NCI-H1694 (cell line): ENCODE results near the gene AGBL4.
"Not testable (repeated sequence)": the region's sequence is repeated elsewhere in the genome, so short reads cannot be mapped to it uniquely, and the experiment has no call there.

Experiments used
- DNase-seq: peaks from one replicate; lab custom pipeline; 2025; lab: John Stamatoyannopoulos, UW

AGBL4 gene

DNA sequence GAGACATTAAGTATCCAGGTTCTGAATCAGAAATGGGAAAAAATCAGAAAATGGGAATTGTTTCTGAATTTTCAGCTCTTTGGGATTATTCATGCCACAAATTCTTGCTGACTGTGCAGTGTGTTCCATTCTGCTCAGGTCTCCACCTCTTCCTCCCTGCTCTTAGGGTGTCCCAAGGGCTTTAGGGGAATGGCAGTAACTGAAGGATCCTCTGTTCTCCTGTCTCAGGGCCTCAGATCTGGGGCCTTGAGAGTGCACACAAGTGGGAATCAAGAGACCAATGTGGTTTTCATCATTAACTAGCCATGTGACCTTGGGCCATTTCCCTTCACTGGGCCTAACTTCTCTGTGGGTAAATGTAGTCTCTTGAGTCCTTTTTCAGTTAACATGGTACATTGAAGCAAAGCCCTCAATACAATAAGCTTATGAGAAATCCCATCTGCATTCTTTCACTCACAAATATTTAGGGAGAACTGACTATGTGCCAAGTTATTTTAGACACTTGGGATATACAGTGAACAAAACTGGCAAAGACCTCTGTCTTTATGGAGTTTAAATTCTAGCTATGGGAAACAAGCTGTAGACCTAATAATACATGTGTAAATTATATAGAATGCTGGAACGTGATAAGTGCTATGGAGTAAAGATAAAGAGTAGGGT lies 1476.1 kb downstream of the AGBL4 start:
- DNase-seq: no peak

DNA sequence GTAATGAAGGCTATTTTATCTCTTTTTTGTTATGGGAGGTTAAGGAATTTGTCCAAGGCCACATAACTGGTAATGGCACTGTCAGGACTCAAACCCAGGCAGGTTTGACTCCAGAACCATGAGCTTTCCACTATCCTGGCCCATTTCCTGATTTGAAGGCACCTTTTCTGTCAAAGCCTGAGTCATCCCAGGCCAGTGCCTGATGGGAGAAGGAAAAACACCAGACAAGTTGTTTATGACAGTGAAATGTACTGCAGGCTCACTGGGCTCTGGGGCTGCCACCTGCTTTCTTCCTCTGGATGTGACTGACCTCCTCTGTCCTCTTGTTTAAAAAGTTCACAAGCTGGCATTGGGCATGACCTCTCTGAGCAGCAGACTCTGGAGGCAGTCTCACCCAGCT lies 1479.9 kb downstream of the AGBL4 start:
- no peak for DNase-seq

DNA sequence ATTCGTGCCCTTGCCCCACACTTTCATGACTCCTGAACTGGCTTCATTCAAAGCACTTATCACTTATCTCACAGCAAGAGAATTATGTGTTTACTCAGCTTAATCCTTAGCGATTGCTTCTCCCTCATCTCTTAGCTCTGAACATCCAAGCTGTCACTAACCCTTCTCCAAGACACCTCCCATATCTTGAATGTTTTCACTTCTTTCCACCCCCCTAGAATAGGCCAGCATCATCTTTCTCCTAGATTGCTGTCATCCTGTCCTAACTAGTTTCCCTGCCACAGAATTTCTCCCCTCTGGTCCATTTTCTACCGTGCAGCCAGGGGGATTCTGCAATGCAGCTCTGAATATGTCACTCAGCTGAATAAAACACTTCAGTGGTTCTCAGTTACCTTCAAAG lies 1483.2 kb downstream of the AGBL4 start:
- no peak for DNase-seq

DNA sequence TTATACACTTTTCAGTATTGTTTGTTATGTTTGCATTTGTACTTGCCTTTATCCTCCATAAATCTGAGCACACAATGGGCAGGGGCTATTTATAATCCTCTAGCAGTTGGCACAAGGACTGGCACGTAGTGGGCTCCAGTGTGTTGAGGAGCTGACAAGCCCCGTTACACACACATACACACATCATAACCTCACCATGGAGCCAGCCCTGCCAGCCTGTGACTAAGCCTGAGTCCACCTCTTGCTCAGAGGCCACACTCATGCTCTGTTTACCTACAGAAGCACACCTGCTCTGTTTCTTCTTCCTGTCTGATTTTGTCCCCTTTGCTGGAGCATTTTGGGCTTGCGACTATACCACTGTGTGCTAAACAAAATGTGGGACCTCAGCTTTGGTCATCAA lies 1487.3 kb downstream of the AGBL4 start:
- DNase-seq: no peak

DNA sequence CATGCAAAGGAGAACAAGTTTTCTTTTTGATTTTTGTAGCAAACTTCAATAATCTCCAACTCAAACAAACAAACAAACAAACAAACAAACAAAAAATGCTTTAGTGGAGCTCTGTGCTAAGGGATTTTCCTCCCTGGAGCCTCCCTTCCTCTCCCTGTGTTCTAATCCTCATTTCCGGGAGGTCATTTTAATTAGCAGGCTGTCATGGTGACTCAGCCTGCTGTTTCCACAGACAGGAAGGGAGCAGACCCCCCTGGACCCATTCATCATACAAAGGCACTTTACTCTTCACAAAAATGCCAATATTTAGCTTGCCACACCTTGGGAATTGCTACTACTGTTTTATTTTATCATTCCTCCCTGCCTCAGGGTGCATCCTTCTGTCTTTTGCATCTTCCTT lies 1490.8 kb downstream of the AGBL4 start:
- DNase-seq: no peak

DNA sequence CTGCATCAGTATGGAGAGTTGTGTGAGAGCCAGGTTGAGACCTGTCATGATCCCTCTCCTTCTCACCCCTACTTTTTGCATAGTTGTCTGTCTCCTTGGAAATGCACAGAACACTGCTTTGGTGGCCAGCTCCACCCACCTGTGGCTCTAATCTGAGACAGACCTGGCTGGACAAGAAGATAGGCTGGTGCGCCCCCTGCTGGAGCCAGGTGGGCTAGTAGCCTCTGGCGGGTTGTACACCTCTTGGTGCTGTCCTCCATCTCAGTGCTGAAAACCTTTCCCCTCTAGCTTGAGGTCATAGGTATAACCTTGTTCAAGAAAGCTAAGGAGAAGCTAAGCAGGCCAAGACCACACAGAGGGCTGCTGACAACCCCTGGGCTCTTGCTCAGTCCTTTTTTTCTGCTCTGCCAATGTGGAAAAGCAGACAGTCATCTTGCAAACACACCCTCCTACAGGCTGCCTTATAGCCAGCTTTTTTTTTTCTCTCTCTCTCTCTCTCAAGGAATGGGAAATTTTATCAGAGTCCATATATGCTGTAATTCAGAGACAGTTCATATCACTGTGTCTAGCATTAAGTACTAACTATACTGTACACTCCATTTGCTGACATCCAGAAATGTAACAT lies 1492.9 kb downstream of the AGBL4 start:
- DNase-seq: peak; percentile 67

GRCh38 chr1:48527051-48527450 lies 1496.7 kb downstream of the AGBL4 start:
- DNase-seq: no peak

- peak; percentile 87 for DNase-seq
Observed at GRCh38 chr1:48526008-48526710, 1497.6 kb downstream of the AGBL4 start.

DNA sequence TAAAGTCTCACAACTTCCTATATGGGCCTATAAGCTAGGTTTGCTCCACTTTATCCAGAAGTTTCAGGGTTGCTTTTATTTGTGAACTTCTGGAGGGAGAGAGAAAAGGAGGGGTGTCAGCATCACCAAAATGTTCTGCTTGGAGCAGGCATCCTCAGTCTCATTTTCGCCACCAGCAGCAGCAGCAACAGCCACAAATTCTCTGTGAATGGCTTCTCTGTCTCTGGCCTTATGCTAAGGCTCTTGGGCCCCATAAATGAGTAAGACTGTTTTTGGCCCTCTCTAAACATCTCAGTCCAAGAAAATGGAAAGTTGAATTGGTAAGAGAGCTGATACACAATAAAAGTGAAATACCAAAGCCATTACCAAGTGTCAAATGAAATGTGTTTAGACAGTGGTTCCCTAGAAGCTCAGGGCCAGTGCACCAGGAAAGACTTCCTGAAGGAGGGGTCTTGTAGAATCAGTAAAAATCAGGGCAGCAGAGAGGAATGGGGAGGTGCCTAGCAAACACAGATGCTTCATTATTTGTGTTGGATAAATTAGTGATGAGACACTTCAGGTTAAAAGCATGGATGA lies 1498.8 kb downstream of the AGBL4 start:
- DNase-seq: no peak

DNA sequence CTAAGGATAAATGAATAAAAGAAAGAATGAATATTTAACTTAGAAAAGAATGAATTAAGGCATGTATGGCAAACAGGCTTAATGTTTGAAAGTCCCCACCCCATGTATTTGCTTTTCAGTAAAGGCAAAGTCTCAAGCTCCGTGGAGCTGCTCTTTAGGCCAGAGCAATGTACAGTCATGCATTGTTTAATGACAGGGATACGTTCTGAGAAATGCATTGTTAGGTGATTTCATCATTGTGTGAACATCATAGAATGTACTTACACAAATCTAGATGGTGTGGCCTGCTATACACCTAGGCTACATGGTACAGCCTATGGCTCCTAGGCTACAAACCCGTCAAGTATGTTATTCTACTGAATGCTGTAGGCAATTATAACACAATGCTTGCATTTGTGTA lies 1500.2 kb downstream of the AGBL4 start:
- no peak for DNase-seq

DNA sequence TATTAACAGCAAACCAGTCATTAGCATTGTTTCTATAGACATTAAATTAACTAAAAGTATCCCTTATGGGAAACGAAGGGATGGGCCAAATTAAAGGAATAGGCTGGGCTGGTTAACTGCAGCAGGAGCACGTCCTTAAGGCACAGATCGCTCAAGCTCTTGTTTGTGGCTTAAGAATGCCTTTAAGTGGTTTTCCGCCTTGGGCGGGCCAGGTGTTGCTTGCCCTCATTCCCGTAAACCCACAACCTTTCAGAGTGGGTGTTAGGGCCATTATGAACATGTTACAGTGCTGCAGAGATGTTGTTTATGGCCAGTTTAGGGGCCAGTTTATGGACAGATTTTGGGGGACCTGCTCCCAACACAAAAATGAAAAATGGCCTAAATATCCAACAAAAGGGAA lies 1503.9 kb downstream of the AGBL4 start:
- DNase-seq: not testable (repeated sequence)

- DNase-seq: no peak
Observed at GRCh38 chr1:48506870-48507269, 1516.9 kb downstream of the AGBL4 start.

DNA sequence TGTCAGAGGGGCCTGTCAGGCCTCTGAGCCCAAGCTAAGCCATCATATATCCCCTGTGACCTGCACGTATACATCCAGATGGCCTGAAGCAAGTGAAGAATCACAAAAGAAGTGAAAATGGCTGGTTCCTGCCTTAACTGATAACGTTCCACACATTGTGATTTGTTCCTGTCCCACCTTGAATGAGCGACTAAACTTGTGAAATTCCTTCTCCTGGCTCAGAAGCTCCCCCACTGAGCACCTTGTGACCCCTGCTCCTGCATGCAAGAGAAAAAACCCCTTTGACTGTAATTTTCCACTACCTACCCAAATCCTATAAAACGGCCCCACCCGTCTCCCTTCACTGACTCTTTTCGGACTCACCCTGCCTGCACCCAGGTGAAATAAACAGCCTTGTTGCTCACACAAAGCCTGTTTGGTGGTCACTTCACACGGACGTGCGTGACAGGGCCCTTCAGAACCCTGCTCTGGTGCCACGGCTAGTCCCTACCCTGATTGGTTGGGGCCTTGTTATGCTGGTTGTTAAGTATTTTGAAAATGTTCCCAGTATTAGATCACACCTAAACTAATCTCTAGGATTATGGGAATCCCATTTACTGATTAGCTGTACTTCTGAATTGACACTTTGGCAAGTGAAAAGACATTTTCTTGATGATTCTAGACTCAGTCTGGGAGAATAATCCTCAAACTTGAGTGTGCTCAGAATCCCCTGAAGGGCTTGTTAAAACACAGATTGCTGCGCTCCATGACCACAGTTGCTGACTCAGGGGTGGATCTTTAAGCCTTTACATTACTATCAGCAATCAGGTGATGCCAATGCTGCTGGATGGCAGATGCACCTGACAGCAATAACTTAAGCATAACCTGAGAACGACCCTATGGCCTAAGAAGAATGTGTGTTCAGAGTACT lies 1523.0 kb downstream of the AGBL4 start:
- no peak for DNase-seq

DNA sequence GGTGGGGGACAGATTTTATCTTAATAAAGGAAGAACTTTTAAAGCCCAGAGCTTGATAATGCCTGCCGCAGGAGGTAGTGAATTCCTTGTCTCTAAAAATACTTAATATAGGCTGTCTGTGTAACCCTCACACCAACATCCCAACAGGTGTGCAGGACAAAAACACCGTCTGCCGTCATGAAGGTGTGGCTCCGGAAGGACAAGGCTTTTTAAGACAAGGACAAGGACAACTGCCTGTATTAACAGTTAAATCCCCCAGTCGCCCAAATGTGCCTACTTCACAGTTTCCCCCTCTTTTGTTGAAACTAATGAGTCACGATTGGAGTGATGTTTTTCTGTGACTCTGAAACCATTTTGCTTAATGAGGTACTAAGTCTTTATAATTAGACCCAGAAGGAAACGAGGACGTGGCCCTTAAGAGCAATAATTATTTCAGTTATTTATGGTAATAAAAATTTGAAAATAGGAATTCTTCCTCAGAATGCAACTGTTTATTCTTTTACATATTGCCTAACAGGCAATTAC lies 1524.5 kb downstream of the AGBL4 start:
- no peak for DNase-seq

DNA sequence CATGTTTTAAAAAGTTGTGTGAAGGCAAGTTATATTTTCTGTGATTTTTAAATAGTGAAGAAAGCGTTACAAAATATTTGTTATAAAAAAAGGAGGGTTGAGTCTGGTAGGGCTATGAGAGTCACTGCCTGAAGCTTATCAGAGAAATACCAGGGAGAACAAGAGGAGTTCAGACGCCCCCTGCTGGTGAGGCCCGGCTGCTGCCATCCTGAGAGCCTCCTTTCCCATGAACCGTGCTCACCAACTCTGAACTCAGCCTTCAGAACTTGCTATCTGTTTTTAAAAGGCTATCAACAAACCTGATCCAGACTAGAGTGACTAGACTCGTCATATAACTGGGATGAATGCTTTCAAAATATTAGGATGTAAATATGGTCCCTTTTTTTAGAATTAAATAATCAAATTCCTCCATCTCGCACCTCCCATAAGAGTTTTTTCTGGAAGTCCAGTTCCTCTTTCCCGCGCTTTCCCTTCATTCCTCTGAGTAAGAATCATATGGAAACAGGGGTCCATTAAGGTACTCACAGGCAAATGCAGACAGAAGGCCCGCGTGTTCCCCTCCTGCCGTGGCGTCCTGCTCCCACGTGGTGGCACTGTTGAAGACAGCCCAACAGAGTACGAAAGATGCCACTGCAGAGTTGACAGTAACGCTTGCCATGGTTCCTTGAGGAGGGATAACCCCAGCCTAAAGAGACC lies 1525.5 kb downstream of the AGBL4 start:
- DNase-seq: peak; percentile 89

DNA sequence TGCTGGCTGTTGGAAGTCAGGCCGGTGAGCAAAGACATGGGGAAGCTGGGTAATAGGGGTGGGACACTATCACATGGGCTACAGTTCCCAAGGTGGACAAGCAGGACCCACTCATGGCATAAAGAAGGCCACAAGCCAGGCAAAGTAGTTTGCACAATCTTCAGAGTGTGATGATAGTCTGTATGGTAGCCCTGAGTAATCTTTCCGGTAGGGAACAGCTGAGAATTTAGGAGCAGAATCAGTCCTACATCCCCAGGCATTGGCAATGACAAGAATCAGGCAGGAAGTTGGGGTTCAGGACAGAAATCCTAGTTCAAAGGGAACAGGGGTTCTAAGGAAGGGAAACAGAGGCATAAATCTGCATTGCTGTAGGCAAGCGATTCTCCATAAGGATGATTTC lies 1527.8 kb downstream of the AGBL4 start:
- DNase-seq: no peak

DNA sequence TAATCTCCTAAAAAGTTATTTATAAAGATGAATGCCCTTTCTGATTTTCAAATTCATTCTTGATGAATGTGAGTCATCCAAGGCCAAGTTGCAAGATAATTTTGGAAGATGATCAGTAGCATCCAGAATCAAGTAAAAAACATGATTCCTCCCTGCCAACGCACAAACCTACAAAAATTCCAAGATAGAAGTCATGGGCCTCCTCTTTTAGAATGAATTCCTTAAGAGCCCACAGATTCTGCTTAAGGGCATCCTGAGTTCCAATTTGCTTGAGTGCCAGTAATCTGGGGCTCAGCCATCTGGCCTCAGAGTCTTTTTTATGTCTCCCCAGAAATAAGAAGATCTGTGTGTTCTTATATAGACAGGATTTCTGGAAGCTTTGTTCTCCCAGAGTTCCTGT lies 1528.6 kb downstream of the AGBL4 start:
- no peak for DNase-seq

- peak; percentile 22 for DNase-seq
Observed at GRCh38 chr1:48493970-48494769, 1529.6 kb downstream of the AGBL4 start.

- DNase-seq: no peak
Observed at GRCh38 chr1:48493041-48493440, 1530.7 kb downstream of the AGBL4 start.

- peak; percentile 50 for DNase-seq
Observed at GRCh38 chr1:48492392-48492791, 1531.4 kb downstream of the AGBL4 start.
